Measurements from ENCODE around the gene SLC12A4. TPM values are rescaled to one million over a fixed set of nuclear protein-coding genes. Genes with fewer than 3 reads are reported as not detected.
A peak's percentile ranks its signal among the peaks of the same experiment; 100 is the strongest.
"Not testable (repeated sequence)": the region's sequence is repeated elsewhere in the genome, so short reads cannot be mapped to it uniquely, and the experiment has no call there.

Gene SLC12A4
- total RNA-seq, 1 donor from 2014 or later = 117 TPM

DNA sequence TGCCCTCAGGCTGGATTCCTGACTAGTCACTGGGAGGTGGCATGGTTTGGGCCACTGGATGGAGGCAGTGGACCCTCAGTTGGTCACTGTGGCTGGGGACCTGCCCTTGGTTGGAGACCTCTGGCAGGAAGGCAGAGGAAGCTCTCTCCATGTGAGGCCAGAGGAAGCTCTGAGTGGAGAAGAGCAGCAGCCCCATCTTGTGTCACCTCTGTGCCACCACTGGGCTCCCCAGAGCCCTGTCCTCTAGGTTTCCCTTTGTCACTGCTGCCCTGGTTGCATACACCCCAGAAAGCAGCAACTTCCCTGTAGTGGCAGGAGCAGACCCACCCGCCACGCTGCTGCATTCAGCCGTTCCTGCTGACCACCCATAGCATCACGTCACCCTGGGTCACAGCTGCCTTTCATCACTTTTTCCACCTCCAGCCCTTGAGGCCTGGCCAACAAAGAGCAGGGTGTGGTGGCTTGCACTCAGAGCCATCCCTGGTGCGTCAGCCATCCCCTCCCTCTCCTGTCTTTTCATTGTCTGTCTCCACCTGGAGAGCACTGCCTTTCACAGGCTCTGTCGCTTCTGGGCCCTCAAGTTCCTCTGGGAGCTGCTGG is 48.7 kb downstream of the SLC12A4 start:
- no peak for DNase-seq (ENCODE audit: low spot score)
- peaks cover 1% of the 10 kb centered on the region for H3K36me3 Mint-ChIP-seq (ENCODE audit: low read depth)
- H3K4me3 Mint-ChIP-seq (ENCODE audit: unreplicated experiment) = no peak overlapping the region
- H3K9me3 Mint-ChIP-seq (ENCODE audit: low read depth) = no peaks in the 10 kb centered on the region
- no peak overlapping the region for H3K27ac Mint-ChIP-seq (ENCODE audit: unreplicated experiment)
- no peaks in the 10 kb centered on the region for H3K27me3 Mint-ChIP-seq (ENCODE audit: low read depth)
- peaks cover 39% of the 10 kb centered on the region for H3K4me1 Mint-ChIP-seq (ENCODE audit: low read depth)
- peak; percentile 19 for TF ChIP-seq CTCF (IDR thresholded peaks at IDR 0.05)

- Mint-ChIP-seq H3K36me3 (ENCODE audit: low read depth) (peaks cover 1% of the 10 kb centered on the region), H3K9me3 (ENCODE audit: low read depth) (no peaks in the 10 kb centered on the region), H3K27ac (ENCODE audit: unreplicated experiment) (peak overlapping the region; percentile 88), H3K4me1 (ENCODE audit: low read depth) (peaks cover 39% of the 10 kb centered on the region), H3K4me3 (ENCODE audit: unreplicated experiment) (no peak overlapping the region), H3K27me3 (ENCODE audit: low read depth) (no peaks in the 10 kb centered on the region)
- TF ChIP-seq CTCF (IDR thresholded peaks at IDR 0.05) = no peak
- DNase-seq (ENCODE audit: low spot score) = no peak
These were observed 50.6 kb downstream of the SLC12A4 start for GRCh38 chr16:67917852-67918236.

GRCh38 chr16:67917140-67917851 is 51.1 kb downstream of the SLC12A4 start:
- Mint-ChIP-seq H3K9me3 (ENCODE audit: low read depth) (no peaks in the 10 kb centered on the region), H3K27ac (ENCODE audit: unreplicated experiment) (peak overlapping the region; percentile 88), H3K36me3 (ENCODE audit: low read depth) (peaks cover 1% of the 10 kb centered on the region), H3K4me1 (ENCODE audit: low read depth) (peaks cover 39% of the 10 kb centered on the region), H3K4me3 (ENCODE audit: unreplicated experiment) (no peak overlapping the region), H3K27me3 (ENCODE audit: low read depth) (no peaks in the 10 kb centered on the region)
- no peak for TF ChIP-seq CTCF (IDR thresholded peaks at IDR 0.05)
- DNase-seq (ENCODE audit: low spot score) = no peak

DNA sequence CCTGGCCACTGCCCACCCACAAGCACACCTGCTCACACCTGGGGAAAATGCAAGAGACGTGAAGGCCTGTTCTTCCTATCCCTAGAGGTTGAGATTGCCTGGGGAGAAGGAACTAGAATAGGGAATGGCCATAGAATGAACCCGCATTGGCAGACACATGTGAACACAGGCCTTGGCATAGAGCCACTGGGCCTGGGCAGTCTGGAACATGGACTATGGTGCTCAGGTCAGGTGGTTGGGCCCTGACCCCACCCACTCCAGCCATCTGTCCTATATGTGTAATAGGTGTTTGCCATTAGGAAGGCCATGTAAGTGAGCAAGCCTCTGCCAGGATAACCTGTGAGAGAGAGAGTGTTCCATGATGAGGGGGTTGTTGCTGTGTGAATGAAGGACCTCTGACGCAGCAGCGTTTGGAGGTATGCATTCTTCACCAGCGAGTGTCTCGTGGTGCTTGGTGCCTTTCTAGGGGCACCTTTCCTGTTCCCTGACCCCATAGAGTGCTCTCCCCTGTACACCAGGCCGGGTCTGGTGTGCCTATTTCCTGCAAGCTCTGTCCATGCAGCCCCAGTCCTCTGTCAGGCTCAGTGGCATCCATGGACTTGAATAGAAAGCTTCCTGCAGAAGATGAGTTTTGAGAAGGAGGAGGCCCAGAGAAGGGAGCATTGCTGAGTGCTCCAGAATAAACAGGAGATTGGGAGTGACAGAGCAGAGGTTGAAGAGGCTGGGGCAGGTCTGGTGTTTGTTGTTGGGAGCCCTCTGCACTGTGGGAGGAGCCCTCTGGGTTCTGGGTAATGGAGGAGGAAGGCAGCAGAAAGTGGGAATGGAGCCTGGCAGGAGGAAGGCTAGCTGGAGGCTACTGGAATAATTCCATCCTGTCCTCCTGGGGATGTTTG is 52.4 kb downstream of the SLC12A4 start:
- peaks cover 35% of the 10 kb centered on the region for H3K4me1 Mint-ChIP-seq (ENCODE audit: low read depth)
- TF ChIP-seq CTCF (IDR thresholded peaks at IDR 0.05) = no peak
- no peaks in the 10 kb centered on the region for H3K27me3 Mint-ChIP-seq (ENCODE audit: low read depth)
- H3K9me3 Mint-ChIP-seq (ENCODE audit: low read depth) = no peaks in the 10 kb centered on the region
- peak overlapping the region; percentile 74 for H3K27ac Mint-ChIP-seq (ENCODE audit: unreplicated experiment)
- H3K36me3 Mint-ChIP-seq (ENCODE audit: low read depth) = no peaks in the 10 kb centered on the region
- no peak for DNase-seq (ENCODE audit: low spot score)
- H3K4me3 Mint-ChIP-seq (ENCODE audit: unreplicated experiment) = no peak overlapping the region

GRCh38 chr16:67915496-67915769 is 53.0 kb downstream of the SLC12A4 start:
- not testable (repeated sequence) for H3K4me3 Mint-ChIP-seq (ENCODE audit: unreplicated experiment); H3K27ac Mint-ChIP-seq (ENCODE audit: unreplicated experiment); H3K36me3 Mint-ChIP-seq (ENCODE audit: low read depth); H3K27me3 Mint-ChIP-seq (ENCODE audit: low read depth); DNase-seq (ENCODE audit: low spot score); H3K9me3 Mint-ChIP-seq (ENCODE audit: low read depth)
- peaks cover 35% of the 10 kb centered on the region for H3K4me1 Mint-ChIP-seq (ENCODE audit: low read depth)
